HG03575 (cell line): ENCODE results near the gene PLCB1.
"Not testable (repeated sequence)": the region's sequence is repeated elsewhere in the genome, so short reads cannot be mapped to it uniquely, and the experiment has no call there.

Experiments
- ATAC-seq: cut with Tn5 transposase; IDR thresholded peaks from one replicate; pipeline ENCODE4 v1.9.1; 2021; ENCODE audit not compliant: unreplicated experiment, insufficient number of reproducible peaks, low FRiP score; ENCODE audit errors: extremely low read depth

The PLCB1 gene

DNA sequence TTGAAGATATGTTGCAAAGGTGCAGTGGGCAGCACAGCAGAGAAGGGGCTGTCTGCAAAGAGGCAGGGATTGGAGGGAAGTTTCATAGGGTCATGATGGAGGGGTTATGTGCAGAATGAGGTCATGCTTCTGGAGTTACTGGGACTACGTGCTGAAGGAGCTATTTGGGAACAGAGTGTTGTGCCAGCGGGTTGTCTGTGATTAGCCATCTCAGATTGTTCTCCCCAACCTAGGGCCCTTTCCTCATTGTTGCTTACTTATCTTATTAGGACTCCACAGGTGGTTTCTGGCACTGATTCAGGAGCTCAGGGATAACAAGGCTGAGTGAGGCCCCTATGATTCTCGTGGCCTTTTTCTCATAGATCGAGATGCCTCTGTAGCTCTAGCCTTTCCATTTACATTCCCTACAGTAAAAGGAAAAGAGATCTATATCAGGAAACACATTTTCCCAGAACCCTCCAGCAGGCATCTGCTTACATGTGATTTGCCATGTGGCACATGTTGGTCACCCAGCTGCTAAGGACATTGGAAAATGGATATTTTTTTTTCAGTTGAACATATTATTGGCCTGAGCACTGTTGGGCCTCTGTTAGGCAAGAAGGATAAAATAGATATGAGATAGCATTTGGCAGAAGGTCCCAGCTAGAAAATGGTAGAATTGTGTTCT, 507.2 kb downstream of the PLCB1 start:
- ATAC-seq: no peak

DNA sequence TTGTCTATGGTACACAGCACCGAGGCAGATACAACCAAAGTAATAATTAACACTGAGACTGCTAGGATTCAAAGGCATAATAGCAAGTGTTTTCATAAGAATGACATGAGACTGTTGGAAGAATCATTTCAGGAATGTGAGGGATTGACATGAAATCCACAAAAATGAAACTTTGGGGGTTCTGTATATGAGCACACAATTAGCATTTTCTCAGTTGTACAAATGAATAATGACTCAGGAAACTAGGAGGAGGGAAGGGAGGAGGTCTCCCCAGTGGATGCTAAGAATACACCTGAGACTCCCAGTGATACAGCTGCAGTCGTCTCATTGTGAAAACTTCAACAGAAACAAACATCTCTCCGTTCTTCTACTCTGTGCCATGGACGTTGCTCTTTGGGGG, 508.4 kb downstream of the PLCB1 start:
- ATAC-seq: no peak

DNA sequence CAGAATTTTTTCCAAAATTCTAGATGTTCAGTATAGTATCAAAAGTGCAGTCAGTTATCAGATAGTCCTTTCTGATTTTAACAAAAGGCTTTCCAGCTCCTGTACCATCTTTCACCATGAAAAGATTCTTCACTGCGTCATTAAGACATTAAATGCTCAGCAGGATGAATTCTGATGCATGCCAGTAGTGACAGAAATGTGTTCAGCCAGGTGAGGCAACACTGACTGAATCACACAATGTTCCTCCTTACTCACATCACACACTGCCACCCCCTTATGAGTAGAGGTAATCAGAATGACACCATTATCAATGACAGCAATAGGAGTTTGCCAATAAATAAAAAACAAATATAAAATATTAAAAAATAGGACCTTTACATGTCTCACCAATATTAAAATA, 510.2 kb downstream of the PLCB1 start:
- no peak for ATAC-seq

DNA sequence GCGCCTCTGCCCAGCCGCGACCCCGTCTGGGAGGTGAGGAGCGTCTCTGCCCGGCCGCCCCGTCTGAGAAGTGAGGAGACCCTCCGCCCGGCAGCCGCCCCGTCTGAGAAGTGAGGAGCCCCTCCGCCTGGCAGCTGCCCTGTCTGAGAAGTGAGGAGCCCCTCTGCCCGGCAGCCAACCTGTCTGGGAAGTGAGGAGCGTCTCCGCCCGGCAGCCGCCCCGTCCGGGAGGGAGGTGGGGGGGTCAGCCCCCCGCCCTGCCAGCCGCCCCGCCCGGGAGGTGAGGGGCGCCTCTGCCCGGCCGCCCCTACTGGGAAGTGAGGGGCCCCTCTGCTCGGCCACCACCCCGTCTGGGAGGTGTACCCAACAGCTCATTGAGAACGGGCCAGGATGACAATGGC, 512.4 kb downstream of the PLCB1 start:
- ATAC-seq: not testable (repeated sequence)

DNA sequence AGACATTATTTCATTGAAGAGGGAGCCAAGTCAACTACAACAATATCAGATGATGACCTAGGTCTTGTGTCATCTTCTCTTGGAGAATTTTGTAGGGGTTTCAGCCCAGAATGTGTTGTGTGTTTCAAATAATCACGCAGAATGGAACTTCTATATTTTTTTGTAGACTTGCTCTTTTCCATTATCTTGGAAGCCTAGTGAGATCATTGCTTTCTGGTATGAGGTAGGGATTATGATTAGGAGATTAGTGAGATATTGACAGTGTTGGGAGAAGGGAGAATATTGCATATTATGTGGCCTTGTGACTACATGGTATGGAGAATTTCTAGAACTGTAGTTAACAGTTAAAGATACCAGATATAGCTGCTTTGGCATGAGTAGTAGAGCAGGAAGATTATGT, 513.3 kb downstream of the PLCB1 start:
- no peak for ATAC-seq

DNA sequence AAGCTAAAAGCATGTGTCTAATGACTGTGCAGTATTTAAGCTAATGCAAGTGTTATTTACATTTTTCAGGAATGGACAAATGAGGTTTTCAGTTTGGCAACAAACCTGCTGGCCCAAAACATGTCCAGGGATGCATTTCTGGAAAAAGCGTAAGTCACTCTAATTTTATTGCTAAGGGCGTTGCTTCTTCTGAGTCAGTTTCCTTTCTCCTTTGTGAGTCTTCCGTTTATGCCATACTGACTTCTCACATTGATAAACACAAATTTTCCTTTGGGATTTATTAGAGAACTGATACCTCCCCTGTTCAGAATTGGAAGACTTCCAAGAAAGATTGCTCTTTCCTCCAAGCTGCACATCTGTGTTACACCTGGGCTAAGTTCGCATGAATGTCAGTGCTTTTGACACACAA, 514.0 kb downstream of the PLCB1 start:
- no peak for ATAC-seq

DNA sequence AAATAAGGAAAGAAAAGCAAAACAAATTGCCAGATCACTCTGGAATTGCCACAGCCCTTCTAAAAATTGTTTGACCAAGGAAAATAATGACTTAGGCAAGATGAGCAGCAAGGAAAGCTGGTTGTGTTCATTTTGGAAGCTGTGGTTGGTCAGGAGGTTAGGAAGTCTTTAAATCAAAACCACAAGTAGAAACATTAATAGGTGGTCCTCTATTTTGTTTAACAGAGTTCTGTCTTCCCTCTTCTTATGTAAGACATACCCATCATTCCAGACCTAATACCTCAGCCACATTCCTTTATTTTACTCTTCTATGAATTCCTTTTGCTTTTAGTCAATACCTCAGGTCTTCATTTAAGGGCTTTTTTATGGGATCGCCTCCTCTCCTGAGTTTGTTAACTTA, 514.6 kb downstream of the PLCB1 start:
- ATAC-seq: no peak

DNA sequence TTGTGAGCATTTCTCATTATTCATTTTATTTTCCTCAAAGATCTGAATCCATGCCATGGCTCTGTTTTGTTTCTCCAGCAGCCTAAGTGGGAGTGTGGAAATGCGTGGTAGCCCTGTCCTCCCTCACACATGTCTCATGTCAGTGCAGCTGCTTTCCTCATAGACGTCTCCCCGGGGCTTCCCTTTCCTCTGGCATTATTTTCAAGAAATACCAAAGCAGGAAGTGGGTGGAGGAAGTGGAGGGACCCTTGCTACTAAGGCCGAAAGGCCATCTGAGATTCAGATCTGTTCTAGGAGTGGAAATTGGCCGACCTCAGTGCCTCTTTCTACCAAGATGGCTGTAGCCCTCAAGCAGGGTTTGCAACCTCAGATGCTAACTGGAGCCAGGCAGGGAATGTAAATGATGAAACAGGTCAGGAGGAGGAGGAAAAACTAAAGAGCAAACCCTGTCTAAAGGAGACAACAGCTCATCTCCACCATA, 515.9 kb downstream of the PLCB1 start:
- ATAC-seq: no peak

DNA sequence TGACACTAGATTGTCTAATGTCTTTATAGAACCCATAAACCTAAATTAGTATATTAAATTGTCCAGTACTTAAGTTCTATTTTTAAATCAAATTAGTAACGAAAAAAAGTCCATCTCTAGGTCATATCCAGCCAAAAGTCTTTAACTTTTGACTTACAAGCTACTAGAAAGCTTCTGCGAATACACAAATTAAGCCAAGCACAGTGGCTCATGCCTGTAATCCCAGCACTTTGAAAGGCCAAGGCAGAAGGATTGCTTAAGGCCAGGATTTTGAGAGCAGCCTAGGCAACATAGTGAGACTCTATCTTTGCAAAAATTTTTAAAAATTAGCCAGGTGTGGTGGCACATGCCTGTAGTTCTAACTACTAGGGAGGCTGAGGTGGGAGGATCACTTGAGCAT, 516.4 kb downstream of the PLCB1 start:
- ATAC-seq: no peak

DNA sequence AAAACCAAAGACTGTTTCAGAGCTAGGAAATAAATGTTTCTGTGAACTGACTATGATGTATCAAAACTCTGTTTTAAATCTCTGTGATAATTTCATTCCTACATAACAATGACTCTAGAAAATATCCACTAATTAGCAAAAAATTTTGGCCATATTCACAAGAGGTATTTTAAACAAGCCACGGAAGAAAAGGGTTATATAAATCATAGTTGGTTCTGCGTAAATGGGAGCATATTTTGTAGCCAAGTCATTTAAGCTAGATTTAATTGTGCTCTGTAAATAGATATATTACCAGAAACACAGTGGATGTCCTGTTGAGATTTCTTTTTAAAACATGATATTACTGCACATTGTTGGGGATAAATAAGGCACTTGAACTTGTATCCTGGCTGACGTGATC, 520.3 kb downstream of the PLCB1 start:
- no peak for ATAC-seq

DNA sequence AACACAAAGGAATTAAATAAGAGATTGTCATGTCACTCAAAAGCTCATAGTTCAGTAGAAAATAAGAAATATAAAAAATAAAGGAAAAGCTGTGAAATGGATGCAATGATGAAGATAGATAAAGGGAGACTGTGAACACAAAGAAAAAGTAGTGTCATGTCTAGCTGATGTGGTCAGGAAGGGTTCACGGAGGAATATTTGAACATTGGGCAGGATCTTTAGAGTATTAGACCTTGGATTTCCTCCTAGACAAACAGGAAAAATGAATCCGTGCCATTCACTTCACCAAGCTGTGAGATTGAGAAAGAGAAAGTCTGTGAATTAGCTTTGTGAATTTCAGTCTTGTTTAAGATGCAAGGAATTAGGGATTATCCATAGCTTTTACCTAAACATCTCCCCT, 522.4 kb downstream of the PLCB1 start:
- no peak for ATAC-seq

DNA sequence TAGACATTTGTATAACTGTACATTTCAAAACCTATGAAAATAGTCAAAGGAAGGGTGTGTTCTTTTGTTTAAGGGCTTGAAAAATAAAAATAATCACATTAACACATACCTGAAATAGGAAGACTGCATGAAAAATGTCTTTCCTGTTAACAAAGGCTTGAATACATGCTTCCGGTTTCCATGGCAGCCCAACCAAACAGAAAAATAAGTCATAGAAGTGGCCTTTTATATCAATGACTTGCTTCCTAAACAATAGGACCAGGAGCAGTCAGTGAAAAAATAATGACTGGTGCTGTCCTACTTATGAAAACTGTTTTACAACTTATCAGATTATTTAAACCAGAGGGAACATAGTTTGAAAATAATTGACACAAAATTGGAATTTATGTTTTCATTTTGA, 524.3 kb downstream of the PLCB1 start:
- no peak for ATAC-seq

DNA sequence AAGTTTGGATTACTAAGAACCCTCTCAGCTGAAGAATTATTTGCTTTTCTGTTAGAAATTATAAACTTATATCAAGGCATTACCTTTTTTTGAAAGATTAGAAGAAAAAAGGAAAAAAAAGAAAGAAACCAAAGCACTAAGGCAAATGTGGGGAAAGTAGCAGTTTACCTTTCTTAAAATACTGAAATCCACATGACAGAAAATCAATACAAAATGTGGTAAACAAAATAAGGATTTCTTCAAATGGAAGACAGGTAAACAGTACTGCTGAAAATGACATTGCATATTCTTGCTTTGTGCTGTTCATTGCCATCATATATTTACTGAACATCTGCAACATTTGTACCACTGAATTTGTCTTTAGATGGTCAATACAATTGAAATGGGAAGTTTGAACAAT, 525.6 kb downstream of the PLCB1 start:
- ATAC-seq: no peak

DNA sequence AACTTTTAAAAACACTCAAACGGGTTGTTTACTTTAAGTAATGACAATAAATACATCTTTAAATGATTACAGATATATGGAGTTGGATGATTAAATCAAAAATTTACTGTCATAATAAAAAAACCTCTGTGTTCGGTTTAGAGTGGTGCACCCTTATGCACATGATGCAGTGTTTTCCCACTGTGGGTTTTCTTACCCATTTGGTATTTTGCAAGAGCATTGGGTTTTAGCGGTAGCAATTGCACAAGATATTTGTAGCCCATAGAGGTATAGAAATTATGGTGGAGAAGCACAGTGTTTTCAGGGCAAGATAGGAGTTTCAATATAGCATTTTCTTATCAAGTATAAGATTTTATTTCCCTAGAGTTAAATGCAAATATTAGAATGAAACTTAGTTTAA, 526.0 kb downstream of the PLCB1 start:
- no peak for ATAC-seq

DNA sequence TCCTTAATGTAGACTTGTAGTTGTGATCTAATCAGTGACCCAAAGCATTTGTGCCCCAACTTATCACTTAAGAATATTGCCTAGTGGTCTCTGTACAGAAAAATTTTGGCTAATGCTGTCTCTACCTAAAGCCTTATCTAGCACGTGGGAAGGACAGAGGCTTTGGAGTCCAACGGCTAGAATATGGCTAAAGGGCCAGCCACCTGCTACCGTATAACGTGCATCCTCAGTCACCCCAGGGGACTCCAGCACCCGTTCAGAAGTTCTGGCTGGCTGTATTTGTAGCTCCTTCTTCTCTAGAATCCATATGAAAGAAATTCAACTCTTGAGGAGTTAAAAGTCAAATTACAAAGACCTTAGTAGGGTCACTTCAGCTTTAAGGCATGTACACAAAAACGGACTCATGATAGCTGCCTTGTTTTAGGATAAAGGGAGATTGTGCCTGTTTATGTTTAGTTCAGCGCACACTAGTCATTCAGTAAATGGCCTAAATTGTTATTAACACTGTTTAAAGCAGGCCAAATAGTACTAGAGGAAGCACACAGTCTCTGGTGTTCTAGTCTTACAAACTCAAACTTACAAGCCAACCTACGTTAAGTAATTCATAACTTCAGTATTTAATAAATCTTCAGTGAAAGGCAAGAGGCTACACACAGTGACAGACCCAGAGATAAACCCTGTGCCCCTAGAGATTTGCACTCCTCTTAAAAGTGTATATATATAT, 529.3 kb downstream of the PLCB1 start:
- no peak for ATAC-seq

DNA sequence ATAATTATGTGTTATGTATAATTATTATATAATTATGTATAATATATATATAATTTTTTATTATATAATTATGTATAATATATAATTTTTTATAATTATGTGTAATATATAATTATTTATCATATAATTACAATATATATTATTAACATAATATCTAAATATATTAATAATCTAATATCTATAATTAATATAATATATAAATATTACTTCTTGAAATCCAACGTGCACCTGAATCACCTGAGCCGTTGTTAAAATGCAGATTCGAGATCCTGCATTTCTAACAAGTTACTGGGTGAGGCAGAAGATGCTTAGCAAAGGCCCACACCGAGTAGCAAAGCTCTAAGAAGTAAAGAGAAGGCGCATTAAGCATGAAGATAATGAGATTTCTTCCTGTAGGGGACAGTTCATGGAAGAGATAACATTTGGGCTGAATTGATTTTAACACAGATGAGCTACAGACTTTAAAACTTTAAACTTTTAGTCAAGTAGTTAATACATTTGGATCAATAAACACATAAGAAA, 530.4 kb downstream of the PLCB1 start:
- no peak for ATAC-seq

DNA sequence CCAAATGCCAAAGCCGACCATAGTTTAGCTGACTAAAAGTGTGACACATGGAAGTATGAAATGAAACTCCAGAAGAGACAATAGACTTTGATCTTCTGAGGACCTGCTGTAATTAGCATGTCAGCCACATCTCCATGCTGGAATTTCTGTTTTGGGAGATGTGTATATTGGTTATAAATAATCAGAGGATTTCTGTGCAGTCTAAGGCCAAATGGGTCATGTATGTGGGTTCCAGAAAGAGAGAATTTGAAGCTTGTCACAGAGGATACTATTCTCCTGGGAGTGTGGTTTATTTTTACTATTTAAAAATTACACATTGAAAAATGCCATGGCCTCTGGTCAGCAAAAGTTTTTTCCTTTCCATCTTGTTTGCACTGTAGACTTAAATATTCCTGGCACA, 531.4 kb downstream of the PLCB1 start:
- ATAC-seq: no peak

DNA sequence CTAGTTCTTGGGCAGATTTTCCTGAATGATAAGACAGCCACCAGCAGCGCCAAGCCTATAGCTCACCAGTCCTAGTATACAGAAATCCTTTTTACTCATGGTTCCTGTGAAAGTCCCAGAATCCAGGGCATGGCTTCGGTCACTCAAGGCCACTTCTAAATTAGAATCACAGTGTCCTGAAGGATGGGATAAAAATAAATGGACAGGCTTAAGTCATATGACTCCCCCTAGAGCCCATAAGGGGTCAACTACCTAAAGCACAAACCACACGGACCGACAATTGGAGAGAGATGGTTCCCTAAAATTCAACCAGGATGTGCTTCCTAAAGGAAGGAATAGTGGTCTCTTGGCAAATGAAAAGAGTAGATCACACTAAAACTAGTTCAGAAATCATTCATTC, 532.7 kb downstream of the PLCB1 start:
- ATAC-seq: no peak

DNA sequence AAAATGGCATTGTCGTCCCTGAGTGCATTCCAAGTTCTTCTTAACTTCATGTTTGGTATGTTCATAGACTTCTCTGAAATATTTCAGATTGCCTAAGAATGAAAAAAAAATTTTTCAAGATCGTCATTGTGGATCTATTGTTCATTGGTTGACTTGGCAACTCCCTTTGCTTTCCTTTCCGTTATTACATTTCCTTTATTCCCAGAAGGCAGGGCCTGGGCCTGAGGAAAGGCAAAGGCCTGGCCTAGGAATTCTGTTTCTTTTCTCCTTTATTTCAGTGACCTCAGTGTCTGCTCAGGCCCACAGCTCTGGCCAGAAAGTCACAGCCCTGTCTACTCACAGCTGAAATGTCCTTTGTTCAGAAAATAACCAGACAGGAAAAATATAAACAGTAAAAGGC, 535.2 kb downstream of the PLCB1 start:
- ATAC-seq: no peak

DNA sequence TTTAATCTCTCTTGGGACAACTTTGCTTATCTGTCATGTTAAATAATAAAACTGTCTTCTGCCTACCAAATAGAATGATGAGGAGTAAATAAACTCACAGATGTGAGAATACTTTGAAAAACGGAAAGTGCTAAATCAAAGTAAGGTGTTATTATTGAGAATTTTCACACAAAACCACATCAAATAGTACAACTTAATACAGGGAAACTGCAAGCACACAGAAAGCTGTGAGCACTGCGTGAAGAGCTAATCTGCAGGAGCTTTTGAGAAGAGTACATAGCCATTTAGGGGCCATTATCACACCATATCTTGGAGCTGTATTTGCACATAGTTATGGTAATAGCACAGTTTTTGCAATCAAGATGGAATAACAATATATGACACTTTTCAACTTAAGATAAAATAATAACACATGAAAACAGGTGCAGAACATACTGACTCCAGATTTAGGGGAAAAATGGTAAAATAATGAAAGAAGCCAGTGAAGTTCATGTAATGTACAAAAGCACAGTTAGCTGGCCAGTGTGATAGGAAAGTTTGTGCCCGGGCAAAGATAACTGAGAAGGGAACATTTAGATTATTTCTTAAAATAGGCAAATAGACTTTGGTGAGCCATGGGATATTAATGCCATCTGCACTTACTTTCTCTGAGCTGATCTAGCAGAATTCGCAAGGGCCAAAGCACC, 538.3 kb downstream of the PLCB1 start:
- ATAC-seq: no peak
